Endodermal cell (in vitro differentiated cells): ENCODE measurements around the gene PAX7. TPM values are rescaled to one million over a fixed set of nuclear protein-coding genes. Genes with fewer than 3 reads are reported as not detected.

ENCODE experiments used
- DNase-seq: peaks from one replicate; pipeline ENCODE4 v3.0.0-alpha.2; 2017
- H3K27ac ChIP-seq: 2 replicates; pipeline ENCODE4 v1.5.1; 2013; ENCODE audit warnings: mild to moderate bottlenecking, low read depth, low read length, moderate library complexity
- H3K27me3 ChIP-seq: 2 replicates; pipeline ENCODE4 v1.6.1; 2013; ENCODE audit warnings: mild to moderate bottlenecking, low read length, moderate library complexity; ENCODE audit not compliant: insufficient read depth, control insufficient read depth, poor library complexity, severe bottlenecking
- H3K36me3 ChIP-seq: 2 replicates; pipeline ENCODE4 v1.7.0; 2013; ENCODE audit warnings: mild to moderate bottlenecking, low read length, moderate library complexity; ENCODE audit not compliant: control insufficient read depth, insufficient read depth
- H3K4me1 ChIP-seq: one replicate; pipeline ENCODE4 v1.7.0; 2013; ENCODE audit warnings: low read length; ENCODE audit not compliant: control insufficient read depth, insufficient read depth
- H3K4me3 ChIP-seq: 2 replicates; pipeline ENCODE4 v1.5.1; 2013; ENCODE audit warnings: mild to moderate bottlenecking, low read length, moderate library complexity
- H3K9ac ChIP-seq: 2 replicates; pipeline ENCODE4 v1.6.1; 2013; ENCODE audit warnings: mild to moderate bottlenecking, low read length, moderate library complexity; ENCODE audit not compliant: poor library complexity, severe bottlenecking; ENCODE audit errors: extremely low read depth
- H3K9me3 ChIP-seq: 2 replicates; pipeline ENCODE4 v1.6.1; 2013; ENCODE audit warnings: mild to moderate bottlenecking, low read length, moderate library complexity; ENCODE audit not compliant: control insufficient read depth
- H3K27ac Mint-ChIP-seq: 2 replicates; pipeline ENCODE4 v1.8.0; 2020; ENCODE audit warnings: mixed read lengths
- H3K27me3 Mint-ChIP-seq: 2 replicates; pipeline ENCODE4 v1.8.0; 2021; ENCODE audit warnings: mild to moderate bottlenecking, mixed read lengths; ENCODE audit not compliant: insufficient read depth
- H3K36me3 Mint-ChIP-seq: 2 replicates; pipeline ENCODE4 v1.8.0; 2020; ENCODE audit warnings: low read depth, mixed read lengths
- H3K4me1 Mint-ChIP-seq: 2 replicates; pipeline ENCODE4 v1.8.0; 2020; ENCODE audit warnings: mixed read lengths
- H3K4me3 Mint-ChIP-seq: 2 replicates; pipeline ENCODE4 v1.8.0; 2020; ENCODE audit warnings: mild to moderate bottlenecking, moderate library complexity, mixed read lengths
- H3K9me3 Mint-ChIP-seq: 2 replicates; pipeline ENCODE4 v1.8.0; 2020; ENCODE audit warnings: mild to moderate bottlenecking, mixed read lengths
- CTCF ChIP-seq: fragments of 200-600 bp; sonication (generic); conservative IDR thresholded peaks from 2 replicates; pipeline ENCODE4 v1.5.0; 2021; ENCODE audit warnings: antibody characterized with exemption, mild to moderate bottlenecking
- WGBS, 2 experiments: methylation state at CpG; one replicate each; pipeline versions ENCODE4 v1.1.5 to v1.1.7; 2013; ENCODE audit warnings: missing lambda C conversion rate in 2 of 2, mixed read lengths in 1 of 2; ENCODE audit not compliant: insufficient coverage in 1 of 2, insufficient read length in 1 of 2; 5-methylcytosine and 5-hydroxymethylcytosine counted together
- total RNA-seq, 2 donors: library from RNA; stranded (reverse); fragmentation: NEBNext Ultra II Directional in 1 of 2; extraction: Animal tissue kit (Norgen Biotek cat#: 25700) in 1 of 2; gene quantifications; 2 replicates in 1 of 2; 3 replicates in 1 of 2; pipeline ENCODE4 v1.2.1, GENCODE V29; 2021

The PAX7 gene
- total RNA-seq, 2 donors from 2014 or later = 2.2 to 2.4 TPM

- H3K4me3 ChIP-seq = no peak overlapping the region
- no peaks in the 10 kb centered on the region for H3K36me3 ChIP-seq
- peak; percentile 72 for TF ChIP-seq CTCF
- no peak overlapping the region for H3K27ac Mint-ChIP-seq
- peak; percentile 86 for DNase-seq
- H3K27ac ChIP-seq = no peak overlapping the region
- peaks cover 48% of the 10 kb centered on the region for H3K4me1 Mint-ChIP-seq
- H3K27me3 ChIP-seq = peaks cover 97% of the 10 kb centered on the region
- H3K4me3 Mint-ChIP-seq = peak overlapping the region; percentile 45
- H3K9me3 ChIP-seq = no peaks in the 10 kb centered on the region
- H3K4me1 ChIP-seq = peaks cover 15% of the 10 kb centered on the region
- no peaks in the 10 kb centered on the region for H3K36me3 Mint-ChIP-seq
- H3K9me3 Mint-ChIP-seq = no peaks in the 10 kb centered on the region
- H3K27me3 Mint-ChIP-seq = peaks cover 97% of the 10 kb centered on the region
- no peak overlapping the region for H3K9ac ChIP-seq
- 7 to 12% methylated on average over 15 to 40 of the region's 40 CpGs for WGBS, 2 experiments
Observed at GRCh38 chr1:18635891-18636595, 5.4 kb downstream of the PAX7 start.

GRCh38 chr1:18636596-18637508, 6.2 kb downstream of the PAX7 start:
- WGBS, 2 experiments = 3 to 8% methylated on average over 14 to 50 of the region's 52 CpGs
- H3K9me3 Mint-ChIP-seq = no peaks in the 10 kb centered on the region
- Histone ChIP-seq H3K36me3 (no peaks in the 10 kb centered on the region), H3K9ac (no peak overlapping the region), H3K9me3 (no peaks in the 10 kb centered on the region), H3K4me1 (peaks cover 15% of the 10 kb centered on the region), H3K27ac (no peak overlapping the region), H3K4me3 (peak overlapping the region; percentile 67), H3K27me3 (peaks cover 96% of the 10 kb centered on the region)
- peaks cover 98% of the 10 kb centered on the region for H3K27me3 Mint-ChIP-seq
- peak overlapping the region; percentile 45 for H3K4me3 Mint-ChIP-seq
- peaks cover 52% of the 10 kb centered on the region for H3K4me1 Mint-ChIP-seq
- H3K27ac Mint-ChIP-seq = no peak overlapping the region
- peak; percentile 78 for DNase-seq
- no peaks in the 10 kb centered on the region for H3K36me3 Mint-ChIP-seq
- TF ChIP-seq CTCF = no peak

- DNase-seq = peak; percentile 78
- no peak overlapping the region for H3K27ac ChIP-seq
- H3K27ac Mint-ChIP-seq = no peak overlapping the region
- H3K9me3 Mint-ChIP-seq = no peaks in the 10 kb centered on the region
- H3K36me3 ChIP-seq = no peaks in the 10 kb centered on the region
- H3K27me3 Mint-ChIP-seq = peaks cover 95% of the 10 kb centered on the region
- H3K4me3 Mint-ChIP-seq = peak overlapping the region; percentile 45
- 3 to 4% methylated on average over 9 to 24 of the region's 24 CpGs for WGBS, 2 experiments
- H3K36me3 Mint-ChIP-seq = no peaks in the 10 kb centered on the region
- peak overlapping the region; percentile 67 for H3K4me3 ChIP-seq
- no peak for TF ChIP-seq CTCF
- peaks cover 94% of the 10 kb centered on the region for H3K27me3 ChIP-seq
- no peaks in the 10 kb centered on the region for H3K9me3 ChIP-seq
- no peak overlapping the region for H3K9ac ChIP-seq
- H3K4me1 Mint-ChIP-seq = peaks cover 49% of the 10 kb centered on the region
- peaks cover 15% of the 10 kb centered on the region for H3K4me1 ChIP-seq
Observed at GRCh38 chr1:18637511-18637960, 6.9 kb downstream of the PAX7 start.
